H1 (cell line): Measurements from ENCODE around the gene BRCC3. TPM values are rescaled to one million over a fixed set of nuclear protein-coding genes. Genes with fewer than 3 reads are reported as not detected.

Experiments
- CHD1 ChIP-seq: IDR thresholded peaks from 2 replicates; pipeline ENCODE4 v1.6.1; 2012; ENCODE audit warnings: low read depth, low read length, improper control_type of control experiment
- FOSL1 ChIP-seq: IDR thresholded peaks from 2 replicates; pipeline ENCODE4 v1.6.1; 2011; ENCODE audit warnings: mild to moderate bottlenecking, low read depth, low read length, moderate library complexity; ENCODE audit not compliant: insufficient read depth
- SIX5 ChIP-seq: IDR thresholded peaks from 2 replicates; pipeline ENCODE4 v1.6.1; 2011; ENCODE audit warnings: mild to moderate bottlenecking, low read depth, low read length
- SUZ12 ChIP-seq: fragments of 200-600 bp; sonication (generic); IDR thresholded peaks from 2 replicates; pipeline ENCODE4 v1.6.1; 2012; ENCODE audit warnings: mild to moderate bottlenecking, inconsistent platforms, low read length, moderate library complexity, mixed read lengths
- polyA plus RNA-seq, 7 experiments: library from polyadenylated mRNA; depleted of rRNA in 3 of 7; stranded (reverse) in 5 of 7; unstranded in 2 of 7; fragments of >200 nt in 5 of 7; fragments of 200-250 nt in 2 of 7; gene quantifications; 1 replicate in 5 of 7; 2 replicates in 1 of 7; 4 replicates in 1 of 7; pipeline versions ENCODE4 v1.2.1 to v1.2.3, GENCODE V29; 2011 to 2013; ENCODE audit warnings: missing spikeins in 2 of 7, mixed read lengths in 2 of 7
- total RNA-seq: library from RNA; stranded (reverse); fragmentation: NEBNext Ultra II Directional; extraction: Animal tissue kit (Norgen Biotek cat#: 25700); gene quantifications from 2 replicates; pipeline ENCODE4 v1.2.1, GENCODE V29; 2021

Gene BRCC3
- total and polyA plus RNA-seq, 2 of the 8 experiments (the other 6 are each of a cell fraction or from before 2014, with no cell fraction given) = 13.1 to 23.2 TPM

GRCh38 chrX:155055494-155055893, 15.8 kb upstream of the BRCC3 start (continued):
- TF ChIP-seq FOSL1 (no peak), SUZ12 (no peak), CHD1 (no peak), SIX5 (no peak)
